T-helper 17 cell (primary cell): ENCODE data around the gene BCL2. TPM values are rescaled to one million over a fixed set of nuclear protein-coding genes. Genes with fewer than 3 reads are reported as not detected.

Experiments used
- ATAC-seq: fragments of 150-1000 bp; cut with Tn5 transposase; 2 replicates; pipeline ENCODE4 v1.10.0; 2021; ENCODE audit warnings: mild to moderate bottlenecking, moderate library complexity
- DNase-seq, 3 donors: peaks; one replicate each; pipeline versions ENCODE4 v3.0.0 to v3.0.0-alpha.2; 2020 to 2021
- H3K9me3 ChIP-seq: one replicate; pipeline ENCODE4 v1.7.0; 2013; ENCODE audit warnings: low read length, mild to moderate bottlenecking; ENCODE audit not compliant: control insufficient read depth, poor library complexity, severe bottlenecking
- H3K27ac Mint-ChIP-seq: one replicate; pipeline ENCODE4 v1.8.0; 2022; ENCODE audit warnings: mild to moderate bottlenecking, moderate library complexity, mixed read lengths
- H3K27me3 Mint-ChIP-seq: one replicate; pipeline ENCODE4 v1.8.0; 2022; ENCODE audit warnings: mixed read lengths
- H3K36me3 Mint-ChIP-seq: one replicate; pipeline ENCODE4 v1.8.0; 2022; ENCODE audit warnings: low read depth, mixed read lengths
- H3K4me1 Mint-ChIP-seq: one replicate; pipeline ENCODE4 v1.8.0; 2022; ENCODE audit warnings: mild to moderate bottlenecking, mixed read lengths
- H3K4me3 Mint-ChIP-seq: one replicate; pipeline ENCODE4 v1.8.0; 2022; ENCODE audit warnings: mild to moderate bottlenecking, moderate library complexity, mixed read lengths
- total RNA-seq, 4 donors: library from RNA in 2 of 4; stranded (reverse) in 2 of 4; gene quantifications; one replicate each; pipeline ENCODE4 v1.2.3 and lab custom pipeline; 2022 to 2026

The BCL2 gene
- total RNA-seq, 2 donors from 2014 or later, result 134 to 136 TPM

DNA sequence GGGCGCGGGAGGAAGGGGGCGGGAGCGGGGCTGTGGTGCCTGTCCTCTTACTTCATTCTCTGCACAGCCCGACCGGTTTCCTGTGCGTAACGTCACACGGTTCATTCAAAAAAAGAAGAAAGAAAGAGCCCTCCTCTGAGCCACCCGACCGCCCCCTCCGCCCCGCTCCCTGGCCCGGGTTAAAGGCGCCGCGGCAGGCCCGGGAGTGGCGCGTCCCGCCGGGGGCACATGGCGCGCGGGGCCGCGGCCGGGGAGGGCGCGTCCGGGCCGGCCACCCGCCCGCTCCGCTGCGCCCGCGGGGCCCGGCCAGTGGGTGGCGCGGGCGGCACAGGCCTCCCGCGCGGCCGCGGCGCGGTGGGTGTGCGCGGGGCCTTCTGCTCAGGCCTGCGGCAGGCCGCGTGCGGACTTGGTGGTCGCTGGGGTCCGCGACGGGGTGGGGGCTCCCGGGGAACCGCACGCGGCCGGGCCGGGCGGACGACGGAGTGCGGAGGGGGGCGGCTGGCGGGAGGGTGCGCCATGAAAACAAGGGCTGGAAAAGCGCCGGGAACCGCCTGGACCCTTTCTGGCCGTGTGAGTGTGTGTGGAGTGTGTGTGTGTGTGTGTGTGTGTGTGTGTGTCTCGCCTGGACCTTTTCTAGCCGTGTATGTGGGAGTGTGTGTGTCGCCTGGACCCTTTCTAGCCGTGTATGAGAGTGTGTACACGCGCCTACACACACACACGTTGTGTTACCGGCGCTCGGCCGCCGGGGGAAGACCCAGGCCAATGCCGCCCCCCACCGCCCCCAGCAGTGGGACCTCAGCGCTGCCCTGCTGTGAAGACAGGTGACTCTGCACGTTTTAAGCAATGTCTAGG lies 780 bp upstream of the BCL2 start:
- ATAC-seq (peak; percentile 84), DNase-seq (peak; percentile 77 to 84 (median 79))
- Mint-ChIP-seq H3K4me1 (peaks cover 34% of the 10 kb centered on the region), H3K27ac (peak overlapping the region; percentile 95), H3K4me3 (peak overlapping the region; percentile 100), H3K27me3 (no peaks in the 10 kb centered on the region), H3K36me3 (peaks cover 10% of the 10 kb centered on the region)
- no peaks in the 10 kb centered on the region for H3K9me3 ChIP-seq

- DNase-seq, result no peak
- peak overlapping the region; percentile 95 for H3K27ac Mint-ChIP-seq
- H3K36me3 Mint-ChIP-seq, result peaks cover 15% of the 10 kb centered on the region
- ATAC-seq, result no peak
- H3K9me3 ChIP-seq, result no peaks in the 10 kb centered on the region
- peak overlapping the region; percentile 100 for H3K4me3 Mint-ChIP-seq
- H3K4me1 Mint-ChIP-seq, result peaks cover 47% of the 10 kb centered on the region
- H3K27me3 Mint-ChIP-seq, result no peaks in the 10 kb centered on the region
Measured at GRCh38 chr18:63318889-63319382, 633 bp downstream of the BCL2 start.

DNA sequence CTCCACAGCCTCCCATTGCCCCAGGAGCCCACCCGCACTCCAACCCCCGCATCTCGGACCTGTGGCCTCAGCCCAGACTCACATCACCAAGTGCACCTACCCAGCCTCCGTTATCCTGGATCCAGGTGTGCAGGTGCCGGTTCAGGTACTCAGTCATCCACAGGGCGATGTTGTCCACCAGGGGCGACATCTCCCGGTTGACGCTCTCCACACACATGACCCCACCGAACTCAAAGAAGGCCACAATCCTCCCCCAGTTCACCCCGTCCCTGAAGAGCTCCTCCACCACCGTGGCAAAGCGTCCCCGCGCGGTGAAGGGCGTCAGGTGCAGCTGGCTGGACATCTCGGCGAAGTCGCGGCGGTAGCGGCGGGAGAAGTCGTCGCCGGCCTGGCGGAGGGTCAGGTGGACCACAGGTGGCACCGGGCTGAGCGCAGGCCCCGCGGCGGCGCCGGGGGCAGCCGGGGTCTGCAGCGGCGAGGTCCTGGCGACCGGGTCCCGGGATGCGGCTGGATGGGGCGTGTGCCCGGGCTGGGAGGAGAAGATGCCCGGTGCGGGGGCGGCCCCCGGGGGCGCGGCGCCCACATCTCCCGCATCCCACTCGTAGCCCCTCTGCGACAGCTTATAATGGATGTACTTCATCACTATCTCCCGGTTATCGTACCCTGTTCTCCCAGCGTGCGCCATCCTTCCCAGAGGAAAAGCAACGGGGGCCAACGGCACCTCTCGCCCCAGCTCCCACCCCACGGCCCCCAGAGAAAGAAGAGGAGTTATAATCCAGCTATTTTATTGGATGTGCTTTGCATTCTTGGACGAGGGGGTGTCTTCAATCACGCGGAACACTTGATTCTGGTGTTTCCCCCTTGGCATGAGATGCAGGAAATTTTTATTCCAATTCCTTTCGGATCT lies 1.3 kb downstream of the BCL2 start:
- H3K9me3 ChIP-seq, result no peaks in the 10 kb centered on the region
- Mint-ChIP-seq H3K36me3 (peaks cover 15% of the 10 kb centered on the region), H3K27ac (peak overlapping the region; percentile 95), H3K4me1 (peaks cover 50% of the 10 kb centered on the region), H3K27me3 (no peaks in the 10 kb centered on the region), H3K4me3 (peak overlapping the region; percentile 100)
- ATAC-seq (peak; percentile 68), DNase-seq (peak; percentile 67 to 80 (median 74))

DNA sequence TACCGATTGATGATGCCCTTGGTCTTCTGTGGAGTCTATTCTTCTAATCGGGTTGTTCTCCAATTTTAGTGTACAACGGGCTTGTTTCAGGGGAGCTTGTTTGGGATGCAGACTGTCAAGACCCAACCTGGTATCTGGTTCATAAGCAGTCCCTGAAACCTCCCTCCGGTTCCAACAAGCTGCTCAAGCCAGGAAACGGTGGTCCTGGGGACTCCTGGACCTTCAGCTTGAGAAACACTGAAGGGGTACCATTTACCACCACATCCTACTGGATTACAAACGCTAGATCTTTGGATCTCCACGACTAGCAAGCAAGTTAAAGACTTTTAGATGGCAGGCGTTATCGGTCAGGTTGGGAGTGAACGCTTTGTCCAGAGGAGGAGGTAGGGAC lies 2.0 kb downstream of the BCL2 start:
- peaks cover 15% of the 10 kb centered on the region for H3K36me3 Mint-ChIP-seq
- DNase-seq (no peak), ATAC-seq (no peak)
- H3K27me3 Mint-ChIP-seq, result no peaks in the 10 kb centered on the region
- H3K27ac Mint-ChIP-seq, result peak overlapping the region; percentile 95
- H3K4me1 Mint-ChIP-seq, result peaks cover 50% of the 10 kb centered on the region
- H3K9me3 ChIP-seq, result no peaks in the 10 kb centered on the region
- H3K4me3 Mint-ChIP-seq, result peak overlapping the region; percentile 100

- Mint-ChIP-seq H3K27me3 (no peaks in the 10 kb centered on the region), H3K27ac (peak overlapping the region; percentile 95), H3K36me3 (peaks cover 15% of the 10 kb centered on the region), H3K4me3 (peak overlapping the region; percentile 100), H3K4me1 (peaks cover 53% of the 10 kb centered on the region)
- DNase-seq (no peak), ATAC-seq (no peak)
- no peaks in the 10 kb centered on the region for H3K9me3 ChIP-seq
Measured at GRCh38 chr18:63316612-63317555, 2.7 kb downstream of the BCL2 start.

GRCh38 chr18:63315876-63316275 lies 3.7 kb downstream of the BCL2 start:
- H3K36me3 Mint-ChIP-seq, result peaks cover 15% of the 10 kb centered on the region
- DNase-seq (no peak), ATAC-seq (no peak)
- H3K4me1 Mint-ChIP-seq, result peaks cover 55% of the 10 kb centered on the region
- no peaks in the 10 kb centered on the region for H3K9me3 ChIP-seq
- H3K4me3 Mint-ChIP-seq, result peak overlapping the region; percentile 100
- H3K27me3 Mint-ChIP-seq, result no peaks in the 10 kb centered on the region
- H3K27ac Mint-ChIP-seq, result peak overlapping the region; percentile 95

GRCh38 chr18:63315131-63315662 lies 4.4 kb downstream of the BCL2 start:
- Mint-ChIP-seq H3K27me3 (no peaks in the 10 kb centered on the region), H3K27ac (peak overlapping the region; percentile 95), H3K4me3 (peak overlapping the region; percentile 100), H3K36me3 (peaks cover 15% of the 10 kb centered on the region), H3K4me1 (peaks cover 58% of the 10 kb centered on the region)
- DNase-seq (no peak), ATAC-seq (no peak)
- no peaks in the 10 kb centered on the region for H3K9me3 ChIP-seq

- peak overlapping the region; percentile 95 for H3K27ac Mint-ChIP-seq
- H3K4me3 Mint-ChIP-seq, result peak overlapping the region; percentile 100
- H3K36me3 Mint-ChIP-seq, result peaks cover 16% of the 10 kb centered on the region
Measured at GRCh38 chr18:63314062-63314790, 5.3 kb downstream of the BCL2 start.

DNA sequence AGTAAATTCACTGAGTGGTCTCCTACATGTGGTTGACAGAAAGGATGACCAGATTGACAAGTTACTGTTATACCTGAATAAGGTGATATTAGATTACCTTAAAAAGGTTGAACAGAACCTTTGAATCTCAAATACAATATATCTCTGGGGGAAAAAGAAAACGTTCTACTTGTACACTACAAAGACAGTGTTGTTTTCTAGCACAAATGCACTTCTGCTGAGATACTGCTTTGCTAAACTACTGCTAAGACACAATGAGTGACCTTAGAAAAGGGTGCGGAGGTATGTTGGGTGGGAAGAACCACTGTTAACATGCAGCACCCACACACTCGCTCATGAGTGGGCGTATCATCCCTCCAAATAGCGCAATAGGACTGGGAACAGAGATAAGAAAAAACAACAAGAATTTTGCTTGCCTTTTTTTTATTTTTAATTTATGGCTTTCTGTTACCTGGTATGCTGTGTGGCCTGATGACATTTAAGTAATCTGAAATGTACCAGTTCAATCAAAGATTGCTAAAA lies 6.1 kb downstream of the BCL2 start:
- DNase-seq (no peak), ATAC-seq (no peak)
- peaks cover 14% of the 10 kb centered on the region for H3K36me3 Mint-ChIP-seq
- peak overlapping the region; percentile 95 for H3K27ac Mint-ChIP-seq
- peak overlapping the region; percentile 100 for H3K4me3 Mint-ChIP-seq
- H3K4me1 Mint-ChIP-seq, result peaks cover 66% of the 10 kb centered on the region
- no peaks in the 10 kb centered on the region for H3K9me3 ChIP-seq
- H3K27me3 Mint-ChIP-seq, result no peaks in the 10 kb centered on the region

More at GRCh38 chr18:63314062-63314790, 5.3 kb downstream of the BCL2 start:
- peaks cover 66% of the 10 kb centered on the region for H3K4me1 Mint-ChIP-seq
- no peak for ATAC-seq
- DNase-seq, result no peak
- H3K27me3 Mint-ChIP-seq, result no peaks in the 10 kb centered on the region
- no peaks in the 10 kb centered on the region for H3K9me3 ChIP-seq

- no peak for DNase-seq
- H3K27ac Mint-ChIP-seq, result peak overlapping the region; percentile 95
- no peaks in the 10 kb centered on the region for H3K27me3 Mint-ChIP-seq
- H3K4me1 Mint-ChIP-seq, result peaks cover 68% of the 10 kb centered on the region
- H3K9me3 ChIP-seq, result no peaks in the 10 kb centered on the region
- no peak for ATAC-seq
- peaks cover 10% of the 10 kb centered on the region for H3K36me3 Mint-ChIP-seq
- H3K4me3 Mint-ChIP-seq, result peak overlapping the region; percentile 100
Measured at GRCh38 chr18:63312737-63313395, 6.7 kb downstream of the BCL2 start.

GRCh38 chr18:63312019-63312409 lies 7.6 kb downstream of the BCL2 start:
- Mint-ChIP-seq H3K27ac (peak overlapping the region; percentile 95), H3K27me3 (no peaks in the 10 kb centered on the region), H3K4me1 (peaks cover 72% of the 10 kb centered on the region), H3K4me3 (peak overlapping the region; percentile 100), H3K36me3 (peaks cover 9% of the 10 kb centered on the region)
- no peak for DNase-seq
- H3K9me3 ChIP-seq, result no peaks in the 10 kb centered on the region
- no peak for ATAC-seq
